Stimulated activated CD8-positive, alpha-beta memory T cell treated with anti-CD3 and anti-CD28 coated beads, Interleukin-15, amount 100 ng/mL, for 4 hours (primary cell): ENCODE results near the gene HOATZ.

ENCODE experiments used
- DNase-seq, 2 donors: peaks; one replicate each; pipeline ENCODE4 v3.0.0-alpha.2; 2020; ENCODE audit warnings: low read depth in 2 of 2

Gene HOATZ

DNA sequence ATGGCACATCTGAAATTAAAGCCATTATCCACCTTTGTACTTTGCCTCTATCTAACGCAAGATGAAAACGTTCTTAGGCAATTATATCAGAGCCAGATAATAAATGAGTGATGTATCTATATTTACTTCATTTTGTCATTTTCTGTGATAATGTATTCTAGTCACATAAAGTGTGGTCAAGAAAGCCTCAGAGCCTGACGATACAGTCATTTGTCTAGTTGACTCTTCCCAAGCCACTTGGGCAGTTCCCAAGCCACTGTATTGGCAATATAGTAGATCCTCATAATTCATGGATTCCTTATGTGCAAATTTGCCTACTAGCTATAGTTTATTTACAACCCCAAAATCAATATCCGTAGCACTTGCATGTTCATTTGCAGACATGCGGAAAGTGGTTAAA is 7.8 kb downstream of the HOATZ start:
- no peak for DNase-seq

DNA sequence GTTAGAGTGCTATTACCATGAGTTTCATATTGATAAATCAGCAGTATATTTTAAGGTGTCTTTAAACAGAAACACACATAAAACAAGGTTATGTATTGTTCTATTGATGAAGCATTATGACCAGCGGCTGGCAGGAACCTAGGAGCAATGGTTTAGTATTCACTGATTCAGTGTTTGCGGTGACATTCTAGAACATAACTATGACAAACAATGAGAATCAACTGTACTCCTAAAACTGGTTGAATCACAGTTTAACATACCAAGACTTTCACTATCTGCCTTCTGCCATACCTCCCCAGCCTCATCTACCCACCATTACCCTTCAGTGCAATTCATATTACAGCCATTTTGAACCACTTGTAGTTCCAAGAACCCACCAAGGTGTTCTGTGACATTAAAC is 8.8 kb downstream of the HOATZ start:
- DNase-seq: no peak

DNA sequence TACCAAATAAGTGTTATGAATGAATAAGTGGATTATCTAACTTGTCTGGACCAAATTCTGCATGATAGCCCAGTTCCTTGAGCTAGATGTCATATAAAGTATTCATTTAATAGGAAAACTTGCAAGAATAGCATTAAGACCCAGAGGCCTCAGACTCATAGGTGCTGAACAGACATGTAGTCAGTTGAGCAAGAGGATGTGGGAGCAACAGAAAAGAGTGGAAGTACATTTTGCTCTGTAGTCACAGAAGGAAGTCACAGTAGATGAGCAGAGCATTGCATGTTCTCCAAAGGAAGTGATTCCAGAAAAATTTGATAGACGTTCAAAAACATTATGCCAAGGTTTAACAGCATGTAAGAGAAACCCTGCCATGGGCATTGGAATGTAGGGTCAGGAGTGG is 9.5 kb downstream of the HOATZ start:
- DNase-seq: no peak

DNA sequence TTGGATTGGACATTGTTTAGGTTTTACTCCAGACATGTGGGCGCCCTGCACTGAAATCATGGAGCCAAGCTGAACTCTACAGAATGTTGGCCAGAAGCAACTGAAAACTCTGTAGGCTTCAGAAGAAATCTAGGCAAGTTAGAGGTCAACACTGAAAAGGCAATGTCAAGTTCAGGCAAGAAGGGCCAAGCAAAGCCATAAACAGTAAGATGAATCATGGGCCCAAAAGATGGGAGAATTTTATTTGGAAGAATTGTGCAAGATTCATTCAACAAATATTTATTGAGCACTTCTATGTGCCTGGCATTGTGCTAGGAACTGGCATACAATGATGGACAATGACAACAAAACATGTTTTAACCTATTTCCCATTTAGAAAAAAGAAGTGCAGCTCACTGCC is 10.9 kb downstream of the HOATZ start:
- DNase-seq: no peak

DNA sequence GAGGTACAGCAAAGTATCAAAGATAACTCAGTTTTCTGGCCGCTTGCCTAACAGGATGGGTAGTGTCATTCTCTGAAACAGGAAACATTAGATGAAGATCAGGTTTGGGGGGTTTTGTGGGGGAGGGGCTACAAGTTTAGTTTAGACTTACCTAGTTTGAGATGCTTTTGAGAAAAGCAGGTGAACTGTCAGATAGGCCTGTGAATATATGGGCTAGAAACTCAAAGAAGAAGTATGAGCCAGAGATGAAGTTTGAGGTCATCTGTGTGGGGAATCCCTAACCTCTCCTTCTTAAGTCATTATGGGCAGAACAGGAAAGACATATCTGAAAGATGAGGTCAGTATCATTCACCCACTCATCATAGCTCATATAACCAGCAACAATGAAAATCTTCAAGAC is 11.9 kb downstream of the HOATZ start:
- no peak for DNase-seq

DNA sequence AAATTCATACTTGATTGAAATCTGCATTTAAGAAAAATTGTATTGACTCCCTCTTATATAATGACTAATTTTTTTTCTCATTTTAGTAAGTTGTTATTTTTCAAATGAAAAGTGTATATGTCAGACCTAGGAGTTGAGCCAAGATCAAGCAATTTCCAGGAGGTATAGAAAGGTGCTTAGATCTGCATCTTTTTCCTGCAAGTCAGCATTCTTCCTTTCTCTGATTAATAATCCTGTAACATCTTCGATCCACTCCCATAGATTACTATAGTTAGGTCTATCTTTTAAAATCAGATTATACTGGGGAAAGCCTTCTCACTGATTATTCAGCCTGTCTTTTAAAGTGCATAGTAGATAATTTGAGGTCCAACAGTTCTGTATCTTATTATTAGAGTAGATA is 12.7 kb downstream of the HOATZ start:
- DNase-seq: no peak

DNA sequence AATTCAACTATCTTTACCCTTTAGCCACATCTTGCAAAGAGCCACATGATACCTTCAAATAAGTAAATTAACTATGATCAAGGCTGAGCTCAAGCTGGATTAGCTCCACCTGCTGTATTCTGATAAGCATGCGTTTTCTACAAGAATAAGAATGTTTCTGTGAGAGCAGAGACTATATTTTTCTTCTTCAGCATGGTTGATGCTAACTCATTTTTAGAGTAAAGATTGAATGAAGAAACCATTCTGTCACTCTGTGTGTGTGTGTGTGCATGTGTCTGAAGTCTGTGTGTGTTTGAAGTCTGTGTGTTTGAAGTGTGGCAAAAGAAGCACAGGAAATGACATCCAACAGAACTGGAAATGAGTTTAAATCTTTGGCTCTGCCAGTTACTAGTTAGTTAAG is 14.0 kb downstream of the HOATZ start:
- DNase-seq: no peak

DNA sequence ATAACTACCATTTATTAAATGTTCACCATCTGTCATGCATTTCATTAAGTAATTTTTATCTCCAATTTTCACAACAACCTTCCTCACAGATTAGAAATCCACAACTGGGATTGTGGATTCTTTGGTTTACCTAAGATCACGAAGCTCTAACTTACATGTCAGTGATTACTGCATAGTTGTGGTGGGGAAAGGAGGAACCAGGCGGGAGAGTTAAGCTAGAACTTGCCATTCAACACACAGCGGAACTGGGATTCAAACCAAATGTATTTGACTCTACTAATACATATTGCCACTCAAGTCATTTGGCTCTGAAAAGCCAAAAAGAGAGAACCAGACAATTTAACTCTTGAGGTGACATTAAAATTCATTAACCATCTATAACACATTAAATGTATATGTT is 15.5 kb downstream of the HOATZ start:
- no peak for DNase-seq

DNA sequence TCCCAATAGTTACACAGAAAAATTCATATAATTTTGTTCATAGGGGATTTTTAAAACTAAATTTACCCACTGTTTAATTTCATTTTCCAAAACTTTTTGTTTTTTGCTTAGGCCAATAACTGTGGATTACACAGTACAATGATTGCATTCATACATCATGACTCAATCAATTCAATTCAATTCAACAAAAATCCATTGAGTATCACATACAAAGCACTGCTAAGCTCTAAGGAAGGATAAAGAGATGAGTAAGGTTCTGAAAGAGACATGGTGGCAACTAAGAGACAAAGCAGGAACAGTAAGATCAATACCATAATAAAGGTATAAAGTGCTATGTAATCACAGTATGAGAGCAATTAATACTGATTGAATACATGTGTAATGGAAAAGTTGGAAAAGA is 16.6 kb downstream of the HOATZ start:
- no peak for DNase-seq

DNA sequence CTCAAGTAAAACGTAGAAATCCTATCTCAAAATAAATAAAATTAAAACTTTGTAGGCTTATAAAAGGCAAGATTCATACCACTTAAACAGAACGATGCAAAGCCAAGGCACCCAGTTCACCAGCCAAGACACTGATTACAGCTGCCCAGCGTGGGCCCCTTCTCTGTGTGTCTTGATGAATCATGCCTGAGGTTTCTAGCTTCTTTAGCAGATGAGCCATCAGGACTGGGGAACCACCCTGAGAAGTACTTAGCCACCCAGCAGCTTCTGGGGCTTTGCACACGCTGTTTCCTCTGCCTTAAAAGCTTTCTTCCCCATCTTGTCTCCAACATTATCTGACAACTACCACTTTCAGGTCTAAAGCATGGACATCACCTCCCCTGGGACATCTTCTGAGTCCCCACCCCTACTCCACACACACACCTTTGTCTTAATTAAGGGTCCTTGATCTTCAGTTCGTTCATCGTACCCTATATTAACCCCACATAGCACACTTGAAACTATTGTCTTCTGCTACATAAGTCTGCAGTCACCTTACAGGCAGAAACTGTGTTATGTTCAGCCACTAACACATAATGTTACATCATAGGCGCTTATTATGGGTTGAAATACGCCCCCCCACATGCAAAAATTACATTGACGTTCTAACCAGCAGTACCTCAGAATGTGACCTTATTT is 17.2 kb downstream of the HOATZ start:
- DNase-seq: peak in 1 of 2 donors; percentile 46

DNA sequence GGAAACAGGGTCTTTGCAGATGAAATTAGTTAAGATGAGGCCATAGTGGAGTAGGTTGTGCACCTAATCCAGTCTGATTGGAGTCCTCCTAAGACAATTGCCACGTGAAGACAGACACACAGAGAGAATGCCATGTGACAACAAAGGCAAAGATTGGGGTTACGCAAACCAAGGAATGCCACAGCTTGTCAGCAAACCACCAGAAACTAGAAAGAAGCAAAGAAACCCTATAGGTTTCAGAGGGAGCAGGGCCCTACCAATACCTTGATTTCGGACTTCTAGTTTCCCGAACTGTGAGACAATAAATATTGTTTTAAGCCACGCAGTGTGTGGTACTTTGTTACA is 17.8 kb downstream of the HOATZ start:
- DNase-seq: no peak

DNA sequence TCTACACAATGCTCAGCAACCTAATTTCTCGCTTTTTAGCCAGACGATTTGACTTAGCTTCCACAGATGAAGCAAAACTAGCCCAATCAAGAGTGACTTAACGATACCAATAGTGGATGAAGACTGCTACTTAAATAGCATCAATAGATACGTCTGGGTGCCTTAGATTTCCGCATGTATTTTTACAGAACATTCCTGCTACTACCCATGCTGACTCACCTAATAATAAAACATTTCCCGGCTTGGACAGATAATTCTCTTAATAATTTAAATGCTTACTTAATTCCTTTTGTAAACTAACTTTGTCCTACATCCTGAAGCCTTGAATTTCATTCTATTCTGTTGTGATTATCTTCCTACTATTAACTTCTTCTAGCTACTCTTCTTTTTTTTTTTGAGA is 20.7 kb downstream of the HOATZ start:
- DNase-seq: no peak

DNA sequence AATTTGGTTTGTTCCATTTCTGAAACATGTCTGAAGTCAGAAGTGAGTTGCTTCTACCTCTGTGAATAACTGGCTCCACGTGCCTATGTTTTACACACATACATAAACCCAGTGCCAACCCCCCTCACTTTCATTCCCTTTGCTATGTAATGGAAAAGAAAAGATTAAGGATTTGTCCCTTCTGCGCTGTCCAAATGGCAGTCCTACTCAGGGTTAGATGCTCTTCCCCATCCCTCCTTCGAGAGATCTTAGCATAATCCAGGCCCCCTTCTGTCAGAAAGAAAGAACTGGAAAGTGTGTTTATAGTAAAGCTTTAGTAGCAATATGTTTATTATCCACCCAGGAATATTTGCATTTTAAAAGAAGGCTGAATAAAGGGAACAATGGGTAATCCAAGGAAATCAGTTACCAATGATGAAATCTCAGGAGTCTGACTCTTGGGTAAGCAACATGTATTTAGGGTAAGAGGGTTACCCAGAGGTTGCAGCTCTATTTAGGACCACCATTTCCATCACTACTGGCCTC is 22.8 kb downstream of the HOATZ start:
- no peak for DNase-seq

DNA sequence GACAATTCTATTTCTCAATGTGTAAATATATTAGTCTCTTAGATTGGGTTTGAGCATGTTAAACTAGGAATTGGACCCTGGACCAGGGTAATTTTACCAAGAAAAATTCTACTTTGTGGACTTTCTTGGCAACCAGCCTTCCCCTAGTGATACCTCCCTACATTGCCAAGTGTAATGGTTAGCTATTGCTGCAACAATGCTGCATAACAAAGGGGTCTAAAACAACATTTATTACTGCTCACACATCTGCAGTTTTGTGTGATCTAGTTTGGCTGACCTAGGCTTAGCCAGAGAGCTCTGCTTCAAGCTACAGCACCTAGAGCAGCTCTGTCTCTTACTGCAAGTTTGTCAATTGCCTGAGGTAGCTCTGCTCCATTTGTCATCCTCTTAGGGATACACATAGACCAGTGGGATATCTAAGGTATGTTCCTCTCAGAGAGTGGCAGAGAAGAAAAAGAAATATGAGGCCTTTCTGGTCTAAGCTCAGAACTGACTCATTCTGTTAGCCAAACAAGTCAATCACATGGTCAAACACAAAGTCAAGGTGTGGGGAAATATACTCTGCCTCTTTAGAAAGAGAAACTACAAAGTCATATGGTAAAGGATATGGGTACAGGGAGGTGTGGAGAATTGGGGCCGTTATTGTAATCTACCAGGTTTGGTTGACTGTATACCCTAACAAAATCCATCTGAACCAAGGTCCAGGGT is 24.0 kb downstream of the HOATZ start:
- no peak for DNase-seq

DNA sequence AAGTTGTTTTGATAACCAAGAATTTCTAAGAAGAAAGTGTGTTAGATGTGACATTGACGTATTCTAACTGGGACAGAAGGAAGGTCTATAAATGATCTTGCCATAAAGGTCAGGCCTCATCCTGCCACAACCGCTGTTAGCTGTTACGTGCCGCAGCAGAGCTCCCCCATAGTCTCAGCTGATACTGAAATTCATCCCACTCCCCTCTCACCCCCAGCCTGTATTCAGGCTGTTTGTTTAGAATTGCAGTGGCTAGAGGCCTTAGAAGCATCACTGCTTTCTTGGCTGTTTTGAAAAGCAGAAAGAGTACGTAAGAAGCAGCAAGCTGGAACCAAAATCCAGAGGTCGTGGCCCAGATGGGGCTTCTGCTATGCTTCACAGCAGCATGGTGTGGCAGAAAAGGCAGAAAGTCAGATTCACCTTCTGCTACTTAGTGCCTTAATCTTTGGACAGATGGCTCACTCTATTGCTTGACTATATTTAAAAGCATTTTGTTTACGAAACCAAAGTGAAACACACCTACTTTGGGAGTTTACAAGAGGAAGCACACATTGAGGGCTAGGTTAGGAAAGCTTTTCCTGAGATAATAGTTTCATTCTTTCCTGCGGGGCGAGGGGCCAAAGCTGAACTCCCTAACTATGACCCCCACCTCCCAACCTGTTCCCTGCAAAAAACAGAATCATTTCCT is 25.0 kb downstream of the HOATZ start:
- no peak for DNase-seq

DNA sequence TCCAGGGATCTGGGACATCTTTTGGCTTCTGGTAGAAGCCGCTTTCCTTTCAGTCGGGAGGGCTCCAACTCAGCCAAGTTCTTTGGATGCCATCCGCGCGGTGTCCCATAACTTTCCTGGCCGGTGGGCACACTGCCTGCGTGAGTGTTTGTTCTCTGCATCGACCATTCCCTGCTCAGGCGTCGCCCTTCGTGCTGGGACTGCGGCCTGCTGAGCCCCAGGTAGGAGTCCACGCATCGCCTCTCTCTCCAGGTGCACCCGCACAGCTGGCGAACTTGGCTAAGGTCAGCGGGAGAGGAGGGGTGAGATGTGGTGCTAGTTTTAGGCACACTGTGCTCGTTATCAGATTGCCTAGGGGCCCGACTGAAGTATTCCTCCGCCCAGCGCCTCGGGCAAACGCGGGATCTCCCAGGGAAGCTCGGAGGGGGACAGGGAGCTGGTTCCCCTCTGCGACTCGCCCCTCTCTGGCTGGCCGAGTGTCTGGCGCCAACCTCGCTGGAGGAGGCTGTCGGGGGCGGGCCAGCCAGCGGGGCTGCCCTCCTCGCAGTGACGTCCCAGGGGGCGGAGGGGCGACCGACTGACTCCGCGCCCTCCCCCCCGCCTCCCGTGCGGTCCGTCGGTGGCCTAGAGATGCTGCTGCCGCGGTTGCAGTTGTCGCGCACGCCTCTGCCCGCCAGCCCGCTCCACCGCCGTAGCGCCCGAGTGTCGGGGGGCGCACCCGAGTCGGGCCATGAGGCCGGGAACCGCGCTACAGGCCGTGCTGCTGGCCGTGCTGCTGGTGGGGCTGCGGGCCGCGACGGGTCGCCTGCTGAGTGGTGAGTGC is 25.7 kb downstream of the HOATZ start, which contains the start of gene LAYN:
TSS of gene LAYN (plus strand) at position 607 of the 823 bp plus-strand sequence. CDS start at position 731, 124 bp downstream.
- peak in 1 of 2 donors; percentile 30 for DNase-seq

DNA sequence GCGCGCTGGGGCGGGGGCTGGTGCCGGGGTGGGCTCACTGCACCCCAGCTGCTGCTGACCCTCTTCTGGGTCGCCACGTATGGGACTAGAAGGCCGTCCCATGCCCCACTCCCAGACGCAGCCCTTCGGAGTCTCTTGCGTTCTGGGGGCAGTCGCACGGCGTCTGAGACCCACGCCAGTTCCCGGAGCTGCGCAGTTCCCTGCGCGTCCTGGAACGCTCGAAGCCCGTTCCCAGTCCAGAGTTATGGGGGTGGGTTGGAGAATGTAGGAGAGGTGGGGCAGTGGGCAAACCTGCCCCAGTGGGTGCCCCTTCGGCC is 26.3 kb downstream of the HOATZ start:
- DNase-seq: no peak

DNA sequence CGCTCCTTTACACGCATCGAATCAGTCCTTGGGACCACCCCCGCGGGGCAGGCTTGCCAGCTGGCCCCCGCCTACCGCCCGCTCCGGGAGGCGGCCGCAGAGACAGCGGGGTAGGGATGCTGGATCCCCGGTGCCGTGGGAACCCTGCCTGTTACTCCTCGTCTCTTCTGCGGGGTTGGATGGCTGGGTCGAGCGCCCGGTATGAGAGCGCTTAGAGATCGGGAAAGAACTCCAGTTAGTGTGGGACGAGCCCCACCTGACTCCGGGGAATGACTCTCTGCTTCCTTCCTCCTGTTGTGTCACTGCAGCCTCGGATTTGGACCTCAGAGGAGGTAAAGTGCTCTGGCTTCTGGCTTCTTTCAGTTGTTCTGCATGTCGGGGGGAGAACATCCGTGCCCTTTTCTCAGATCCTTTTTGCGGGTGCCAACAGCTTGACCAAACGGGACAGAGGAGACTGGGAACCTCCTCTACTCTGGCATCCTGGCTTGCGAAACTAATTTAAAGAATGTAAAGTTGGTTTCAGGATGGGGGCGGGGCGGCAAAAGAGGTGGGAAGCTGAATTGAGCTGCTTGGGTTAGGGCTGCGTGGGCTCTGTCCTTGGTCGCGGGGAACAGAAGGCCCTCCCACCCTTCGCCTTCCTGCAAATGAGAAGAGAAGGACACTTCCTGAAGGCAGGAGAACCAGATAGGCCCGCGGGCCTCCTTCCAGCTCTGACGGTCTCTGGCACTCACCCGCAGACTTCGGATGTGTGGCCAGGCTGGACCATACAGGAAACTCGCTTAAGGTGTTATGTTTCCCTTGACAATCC is 26.9 kb downstream of the HOATZ start:
- DNase-seq: no peak

DNA sequence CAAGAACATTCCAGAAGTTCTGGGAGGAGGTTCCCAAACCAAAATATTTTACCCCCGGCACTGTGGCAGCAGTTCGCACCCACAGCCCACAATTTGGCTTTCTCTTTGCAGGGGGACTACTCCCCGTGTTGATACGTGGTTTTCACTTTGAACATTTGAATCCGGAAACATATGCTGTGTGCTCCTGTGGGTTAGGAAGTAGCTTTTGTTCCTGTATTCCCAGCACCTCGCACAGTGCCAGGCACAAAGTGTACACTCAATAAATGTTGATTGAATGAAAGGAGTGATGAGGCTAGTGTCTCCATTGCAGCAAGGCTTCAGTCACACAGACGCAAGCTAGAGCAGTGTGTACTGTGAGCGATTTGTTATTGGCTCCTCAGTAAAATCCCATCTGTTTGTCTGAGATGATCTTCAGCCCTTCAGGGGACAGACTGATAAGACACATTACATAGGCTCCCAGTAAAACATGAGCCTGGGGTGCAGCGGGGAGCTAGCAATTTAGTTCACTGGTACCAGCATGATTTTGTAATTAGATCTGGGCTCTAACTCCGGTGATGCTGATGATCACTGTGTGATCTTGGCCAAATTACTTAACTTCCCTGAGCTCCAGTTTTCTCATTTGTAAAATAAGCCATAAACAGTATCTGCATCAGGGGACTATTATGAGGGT is 28.2 kb downstream of the HOATZ start:
- no peak for DNase-seq

DNA sequence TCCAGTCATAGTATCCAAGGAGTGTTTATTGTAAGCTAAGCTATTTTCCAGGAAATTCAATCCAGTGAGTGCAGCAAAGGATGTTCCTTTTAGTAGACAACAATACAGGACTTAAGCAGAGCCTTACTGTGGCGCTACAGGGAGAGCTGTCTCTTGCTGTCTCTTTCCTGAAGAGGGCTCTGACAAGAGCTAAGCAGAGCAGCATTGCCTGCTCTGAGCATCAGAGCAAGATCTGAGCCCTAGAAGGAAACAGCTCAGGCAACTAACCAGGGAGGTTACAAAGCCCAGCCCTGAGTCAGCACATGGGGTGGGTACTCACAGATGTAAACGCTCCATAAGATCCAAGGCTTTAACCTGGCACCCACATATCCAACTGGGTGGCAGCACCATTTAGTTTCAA is 33.9 kb downstream of the HOATZ start:
- no peak for DNase-seq
